ENCODE results near the gene TFF2.

The TFF2 gene

GRCh38 chr21:42350927-42351426 is at the start of gene TFF2:
TFF2 (minus strand) TSS chr21:42350994; CDS start chr21:42350957, 37 bp downstream.
- DNase-seq (ENCODE audit: low read depth): no peak

- DNase-seq (ENCODE audit: low read depth): no peak
Observed at GRCh38 chr21:42400525-42400924, 49.7 kb upstream of the TFF2 start.

GRCh38 chr21:42398436-42399028 is 47.7 kb upstream of the TFF2 start:
- no peak for DNase-seq (ENCODE audit: low read depth)

GRCh38 chr21:42397746-42398394 is 47.1 kb upstream of the TFF2 start:
- no peak for DNase-seq (ENCODE audit: low read depth)

GRCh38 chr21:42396799-42397745 is 46.3 kb upstream of the TFF2 start:
- no peak for DNase-seq (ENCODE audit: low read depth)

- no peak for DNase-seq (ENCODE audit: low read depth)
Observed at GRCh38 chr21:42395905-42396651, 45.3 kb upstream of the TFF2 start, which contains the start of gene TMPRSS3. TMPRSS3 (minus strand) TSS chr21:42396052; CDS start chr21:42395417, 635 bp downstream.

- DNase-seq (ENCODE audit: low read depth): no peak
Observed at GRCh38 chr21:42395302-42395701, 44.5 kb upstream of the TFF2 start.

- DNase-seq (ENCODE audit: low read depth): no peak
Observed at GRCh38 chr21:42393443-42393950, 42.7 kb upstream of the TFF2 start.

- DNase-seq (ENCODE audit: low read depth): no peak
Observed at GRCh38 chr21:42392731-42393442, 42.1 kb upstream of the TFF2 start.

GRCh38 chr21:42391297-42391696 is 40.5 kb upstream of the TFF2 start:
- DNase-seq (ENCODE audit: low read depth): no peak

- no peak for DNase-seq (ENCODE audit: low read depth)
Observed at GRCh38 chr21:42390696-42391095, 39.9 kb upstream of the TFF2 start.

GRCh38 chr21:42390193-42390592 is 39.4 kb upstream of the TFF2 start:
- DNase-seq (ENCODE audit: low read depth): no peak

- DNase-seq (ENCODE audit: low read depth): no peak
Observed at GRCh38 chr21:42389449-42389835, 38.6 kb upstream of the TFF2 start.

GRCh38 chr21:42388740-42389448 is 38.1 kb upstream of the TFF2 start:
- DNase-seq (ENCODE audit: low read depth): no peak

GRCh38 chr21:42387843-42388340 is 37.1 kb upstream of the TFF2 start:
- DNase-seq (ENCODE audit: low read depth): no peak

GRCh38 chr21:42387164-42387563 is 36.4 kb upstream of the TFF2 start:
- DNase-seq (ENCODE audit: low read depth): no peak

GRCh38 chr21:42386034-42386591 is 35.3 kb upstream of the TFF2 start:
- no peak for DNase-seq (ENCODE audit: low read depth)

GRCh38 chr21:42385619-42386018 is 34.8 kb upstream of the TFF2 start:
- DNase-seq (ENCODE audit: low read depth): no peak

GRCh38 chr21:42384989-42385388 is 34.2 kb upstream of the TFF2 start:
- DNase-seq (ENCODE audit: low read depth): no peak
